Femur (tissue), 1 donor: ENCODE results near the gene PRDM7.
"Not testable (repeated sequence)": the region's sequence is repeated elsewhere in the genome, so short reads cannot be mapped to it uniquely, and the experiment has no call there.

Experiments used
- DNase-seq: peaks from one replicate; pipeline ENCODE4 v3.0.0-alpha.2; 2017

PRDM7 gene

DNA sequence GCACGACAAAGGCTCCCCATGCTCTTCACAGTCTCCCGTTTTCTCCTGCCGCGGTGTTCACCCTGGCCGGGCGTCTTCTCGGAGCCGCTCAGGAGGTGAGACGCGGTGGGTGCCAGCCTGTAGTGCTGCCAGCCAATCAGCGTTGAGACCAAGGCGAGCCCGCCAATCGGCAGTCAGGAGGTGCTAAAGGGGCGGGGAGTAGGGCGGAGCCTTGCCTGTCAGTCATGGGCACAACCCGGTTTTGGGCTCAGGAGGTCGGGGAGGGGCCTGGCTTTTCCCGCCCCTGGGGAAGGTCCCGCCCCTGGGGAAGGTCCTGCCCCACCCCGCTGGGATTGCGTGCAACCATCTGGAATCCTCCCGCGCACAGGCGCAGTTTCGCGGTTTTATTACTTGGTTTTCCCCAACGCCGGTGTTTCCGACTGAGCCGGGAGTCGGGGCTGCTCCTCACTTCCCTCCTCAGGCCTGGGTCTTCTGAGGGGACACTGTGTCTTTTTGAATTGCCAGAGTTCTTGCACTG lies at the start of gene PRDM7:
Gene PRDM7 (minus strand): TSS at position 92 of the 517 bp plus-strand sequence. CDS start 1,421 bp downstream, outside the sequence.
- peak; percentile 93 for DNase-seq

DNA sequence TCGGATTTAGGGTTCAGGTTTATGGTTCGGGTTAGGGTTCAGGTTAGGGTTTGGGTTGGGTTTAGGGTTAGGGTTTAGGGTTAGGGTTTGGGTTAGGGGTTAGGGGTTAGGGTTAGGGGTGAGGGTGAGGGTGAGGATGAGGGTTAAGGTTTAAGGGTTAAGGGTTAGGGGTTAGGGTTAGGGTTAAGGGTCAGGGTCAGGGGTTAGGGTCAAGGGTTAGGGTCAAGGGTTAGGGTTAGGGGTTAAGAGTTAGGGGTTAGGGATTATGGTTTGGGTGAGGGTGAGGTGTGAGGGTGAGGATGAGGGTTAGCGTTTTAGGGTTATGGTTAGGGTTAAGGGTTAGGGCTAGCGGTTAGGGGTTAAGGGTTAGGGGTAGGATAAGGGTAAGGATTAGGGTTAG lies 44.7 kb upstream of the PRDM7 start:
- not testable (repeated sequence) for DNase-seq

DNA sequence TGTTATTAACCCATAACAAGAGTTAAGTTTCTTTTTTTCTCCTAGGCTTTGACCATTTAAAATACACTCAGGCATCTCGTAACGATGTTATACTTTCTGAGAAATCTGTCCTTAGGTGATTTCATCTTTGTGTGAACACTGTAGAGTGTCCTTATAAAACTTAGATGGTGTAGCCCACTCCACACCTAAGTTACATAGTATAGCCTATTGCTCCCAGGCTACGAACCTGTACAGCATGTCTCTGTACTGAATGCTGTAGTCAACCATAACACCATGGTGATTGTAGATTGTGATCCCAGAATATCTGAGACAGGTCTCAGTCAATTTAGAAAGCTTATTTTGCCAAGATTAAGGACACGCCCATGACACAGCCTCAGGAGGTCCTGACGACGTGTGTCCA lies 30.5 kb upstream of the PRDM7 start:
- not testable (repeated sequence) for DNase-seq

DNA sequence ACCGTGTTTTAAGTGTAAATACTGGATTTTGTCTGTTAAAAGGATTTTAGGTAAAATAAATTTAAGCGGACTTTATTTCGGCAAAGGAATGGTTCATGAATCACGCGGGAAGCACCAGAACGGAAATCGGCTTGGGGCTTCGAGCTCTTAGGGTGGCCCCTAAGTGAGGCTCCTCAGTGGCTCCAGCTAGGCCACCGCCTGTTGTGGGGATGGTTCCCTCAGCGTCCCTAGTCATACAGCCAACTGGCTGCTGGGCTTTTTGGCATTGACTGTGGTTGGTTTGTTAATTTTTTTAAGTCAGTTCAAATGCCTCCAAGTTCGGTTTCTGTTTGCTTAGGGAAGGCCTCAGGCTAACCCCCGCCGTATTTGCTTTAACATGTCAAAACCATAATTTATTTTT lies 29.9 kb upstream of the PRDM7 start:
- not testable (repeated sequence) for DNase-seq

DNA sequence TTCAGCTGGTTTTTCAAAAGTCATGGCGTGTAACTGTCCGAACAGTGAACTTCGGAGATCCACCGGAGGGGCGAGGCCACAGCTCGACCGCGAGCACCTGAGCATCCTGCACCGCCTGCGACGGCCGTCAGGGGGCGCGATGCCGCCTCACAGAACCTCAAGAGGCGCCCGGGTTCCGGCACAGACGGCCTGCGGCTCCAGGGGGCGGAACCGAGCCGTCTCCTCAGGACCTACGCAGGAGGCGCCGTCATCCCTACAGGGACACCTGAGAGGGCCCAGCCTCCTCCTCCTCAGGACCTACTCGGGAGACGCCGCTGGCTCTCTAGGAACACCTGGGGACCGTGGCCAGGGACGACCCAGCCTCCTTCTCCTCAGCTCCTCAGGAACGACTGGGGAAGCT lies 29.1 kb upstream of the PRDM7 start:
- DNase-seq = not testable (repeated sequence)

DNA sequence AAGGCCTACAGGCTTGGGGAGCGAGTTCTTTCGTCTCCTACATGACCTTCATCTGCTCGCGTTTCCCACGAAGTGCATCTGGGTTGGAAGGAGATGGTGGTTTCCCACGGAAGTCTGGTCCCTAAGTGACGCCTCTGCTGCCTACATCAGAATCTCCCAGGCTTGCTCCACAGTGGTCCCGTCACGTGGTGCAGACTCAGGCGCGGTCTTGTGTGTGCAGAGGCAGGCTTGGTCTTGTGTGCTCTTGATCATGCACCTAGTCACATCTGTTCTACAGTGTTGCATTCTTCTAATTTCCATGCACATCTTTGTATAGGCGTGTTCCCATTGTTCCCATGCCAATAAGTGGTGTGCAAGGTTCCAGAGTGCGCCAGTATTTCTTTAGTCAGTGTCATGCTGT lies 27.6 kb upstream of the PRDM7 start:
- DNase-seq = not testable (repeated sequence)

DNA sequence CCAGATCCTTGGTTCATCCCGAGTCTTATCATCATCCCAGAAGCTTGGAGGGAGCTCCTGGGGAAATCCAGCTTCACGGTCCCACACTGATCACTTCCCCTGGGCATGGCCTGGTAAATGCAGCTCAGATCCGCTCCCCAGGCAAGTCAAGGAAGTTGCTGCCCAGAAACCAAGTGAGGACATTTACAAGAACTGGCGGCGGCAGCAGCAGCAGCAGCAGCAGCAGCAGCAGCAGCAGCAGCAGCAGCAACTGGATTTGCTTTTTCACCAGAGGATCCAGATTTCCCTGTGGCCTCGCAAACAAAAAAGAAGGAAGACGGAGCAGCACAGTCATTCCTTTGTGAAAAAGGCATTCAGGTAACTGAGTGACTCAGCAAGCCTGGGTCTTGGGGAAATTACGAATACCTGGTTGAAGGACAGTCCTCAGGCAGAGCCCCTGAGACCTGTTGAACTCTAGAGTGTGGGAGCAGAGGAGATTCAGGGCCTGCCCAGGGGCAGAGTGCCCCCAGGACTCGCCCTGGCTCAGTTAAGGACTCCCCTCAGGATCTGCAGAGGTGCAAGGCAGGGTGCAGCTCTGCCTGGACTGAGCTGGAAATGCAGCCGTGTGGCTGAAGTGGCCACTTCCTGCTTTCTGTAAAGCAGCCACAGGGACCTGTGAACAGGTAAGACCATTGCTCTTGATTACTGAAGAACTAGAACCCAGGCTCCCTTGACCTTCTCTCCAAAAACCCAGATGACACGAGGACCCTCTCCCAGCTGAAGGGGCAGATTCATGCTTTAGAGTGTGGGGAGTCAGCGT lies 25.2 kb upstream of the PRDM7 start:
- DNase-seq = not testable (repeated sequence)

DNA sequence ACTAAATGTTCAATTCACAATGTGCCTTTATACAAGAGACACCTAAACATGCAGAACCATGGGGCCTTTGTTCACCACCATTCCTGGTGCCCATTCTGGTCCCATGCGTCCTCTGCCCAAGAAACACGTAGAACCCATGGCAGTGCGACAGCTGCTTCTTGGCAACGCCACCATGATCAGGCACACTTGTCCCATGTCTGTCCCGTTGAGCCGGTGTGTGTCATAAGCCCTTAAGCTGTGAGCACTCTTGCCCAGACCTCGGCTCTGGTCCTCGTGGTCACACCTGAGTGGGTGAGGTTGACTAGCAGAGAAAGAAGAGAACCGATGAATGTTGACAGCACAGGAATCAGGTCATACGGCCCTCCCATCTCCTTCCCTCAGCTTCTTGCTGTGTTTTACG lies 24.2 kb upstream of the PRDM7 start:
- DNase-seq = not testable (repeated sequence)

DNA sequence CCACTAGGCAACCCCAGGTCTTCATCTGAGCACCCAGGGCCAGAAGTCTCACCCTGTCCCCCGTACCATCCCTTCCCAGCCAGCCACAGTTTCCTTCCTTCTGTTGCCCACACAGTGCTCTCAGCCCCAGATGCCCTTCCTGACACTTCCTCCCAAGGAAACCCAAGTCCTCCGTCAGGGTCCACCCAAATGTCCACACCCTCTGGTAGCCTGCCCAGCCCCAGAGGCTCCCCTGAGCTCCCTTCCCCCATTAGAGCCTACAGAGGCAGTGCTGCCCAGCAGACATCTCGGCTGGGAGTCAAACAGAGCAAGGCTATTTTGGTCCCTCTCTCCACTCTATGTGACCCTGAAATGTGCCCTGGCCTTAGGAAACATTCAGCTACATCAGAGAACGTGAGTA lies 23.7 kb upstream of the PRDM7 start:
- not testable (repeated sequence) for DNase-seq

DNA sequence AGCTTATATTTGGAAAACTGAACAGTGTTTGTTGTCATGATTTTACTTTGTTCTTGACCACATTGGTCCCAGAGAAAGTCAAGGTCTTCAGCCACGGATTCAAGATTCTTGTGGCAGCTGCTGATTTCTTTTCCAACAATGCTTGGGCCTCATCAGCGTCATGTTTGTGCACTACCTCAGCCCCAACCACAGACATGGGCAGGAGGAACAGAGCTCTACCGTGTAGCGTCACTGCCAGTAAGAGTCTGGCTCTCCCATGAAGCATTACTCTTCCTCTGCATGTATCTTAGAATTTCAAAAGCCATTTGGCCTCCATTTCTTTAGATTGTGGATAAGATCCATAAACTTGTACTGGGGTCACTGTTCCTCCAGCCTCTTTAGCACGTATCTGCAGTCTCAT lies 23.1 kb upstream of the PRDM7 start:
- DNase-seq = not testable (repeated sequence)

DNA sequence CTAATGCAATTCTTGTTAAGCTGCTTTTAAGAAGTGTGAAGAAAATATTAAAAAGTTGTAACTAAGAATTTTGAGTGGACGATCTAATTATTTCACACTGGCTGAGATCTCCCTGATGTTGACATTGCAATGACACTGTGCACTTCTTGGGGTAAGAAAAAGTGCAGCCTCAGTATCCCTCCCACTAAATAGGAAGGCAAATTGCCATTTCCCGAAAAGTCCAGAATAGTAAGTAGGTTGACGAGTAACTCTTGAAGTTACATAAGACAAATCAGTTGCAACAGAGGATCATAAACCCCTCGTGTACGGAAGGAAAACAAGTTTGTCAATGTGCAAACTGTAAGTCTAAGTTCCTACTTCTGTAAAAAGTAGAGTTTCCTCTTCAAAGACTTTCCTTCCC lies 21.8 kb upstream of the PRDM7 start:
- not testable (repeated sequence) for DNase-seq

DNA sequence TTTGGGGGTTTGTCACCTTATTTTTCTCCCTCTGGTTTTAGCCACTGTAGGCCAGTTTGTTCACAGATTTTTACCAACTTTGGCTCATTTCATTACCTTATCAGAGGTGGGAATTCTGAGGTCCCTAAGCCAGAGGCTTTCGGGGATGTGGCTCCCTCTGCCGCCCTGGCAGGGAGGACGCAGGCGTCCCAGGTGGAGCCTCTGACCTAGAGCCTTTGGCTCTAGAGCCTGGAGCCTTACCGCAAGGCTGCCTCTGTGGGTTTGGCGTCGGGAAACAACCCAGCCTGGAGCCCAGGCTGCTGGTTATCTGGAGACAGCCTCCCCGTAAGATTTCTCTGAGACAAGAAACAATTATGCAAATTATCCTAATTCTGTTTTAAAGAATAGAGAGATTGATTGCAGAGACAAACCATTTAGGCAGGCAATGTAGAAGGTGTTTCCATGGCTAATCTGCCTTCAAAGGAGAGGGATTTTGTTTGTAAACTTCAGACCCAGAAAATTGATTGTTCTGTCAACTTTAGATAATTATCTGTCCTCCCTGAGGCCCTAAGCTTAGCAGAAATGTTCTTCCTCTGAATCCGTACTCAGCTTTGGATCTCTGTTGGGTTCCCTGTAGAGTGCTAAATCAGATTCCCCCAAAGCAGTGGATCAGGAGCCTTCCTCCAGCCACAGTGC lies 20.0 kb upstream of the PRDM7 start:
- not testable (repeated sequence) for DNase-seq

DNA sequence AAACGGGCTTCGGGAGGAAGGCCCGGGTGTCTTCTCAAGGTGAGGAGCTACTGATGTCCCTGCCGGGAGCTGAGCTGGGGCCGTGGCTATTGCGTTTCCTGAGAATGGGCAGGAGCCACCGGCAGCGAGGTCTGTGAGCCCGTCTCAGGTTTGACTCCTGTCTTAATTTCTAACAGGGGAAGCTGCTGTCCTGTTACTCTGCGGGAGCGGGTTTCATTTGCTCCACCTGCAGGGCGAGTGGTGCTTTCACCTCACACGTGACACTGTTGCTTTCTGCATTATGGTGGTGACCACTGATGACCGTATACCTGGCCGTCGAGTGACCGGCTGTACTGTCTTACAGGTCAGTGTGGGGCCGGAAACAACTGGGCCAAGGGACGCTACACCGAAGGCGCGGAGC lies 17.7 kb upstream of the PRDM7 start:
- not testable (repeated sequence) for DNase-seq

DNA sequence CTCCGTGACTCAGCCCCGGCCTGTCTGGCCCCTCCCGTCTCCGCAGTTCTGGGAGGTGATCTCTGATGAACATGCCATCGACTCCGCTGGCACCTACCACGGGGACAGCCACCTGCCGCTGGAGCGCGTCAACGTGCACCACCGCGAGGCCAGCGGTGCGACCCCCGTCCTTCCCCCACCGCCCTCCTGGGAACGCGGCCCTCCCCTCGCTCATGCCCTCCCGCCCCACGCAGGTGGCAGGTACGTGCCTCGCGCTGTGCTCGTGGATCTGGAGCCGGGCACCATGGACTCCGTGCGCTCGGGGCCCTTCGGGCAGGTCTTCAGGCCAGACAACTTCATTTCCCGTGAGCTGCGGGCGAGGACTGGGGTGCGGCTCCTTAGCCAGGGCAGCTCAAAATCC lies 17.2 kb upstream of the PRDM7 start:
- DNase-seq = not testable (repeated sequence)

DNA sequence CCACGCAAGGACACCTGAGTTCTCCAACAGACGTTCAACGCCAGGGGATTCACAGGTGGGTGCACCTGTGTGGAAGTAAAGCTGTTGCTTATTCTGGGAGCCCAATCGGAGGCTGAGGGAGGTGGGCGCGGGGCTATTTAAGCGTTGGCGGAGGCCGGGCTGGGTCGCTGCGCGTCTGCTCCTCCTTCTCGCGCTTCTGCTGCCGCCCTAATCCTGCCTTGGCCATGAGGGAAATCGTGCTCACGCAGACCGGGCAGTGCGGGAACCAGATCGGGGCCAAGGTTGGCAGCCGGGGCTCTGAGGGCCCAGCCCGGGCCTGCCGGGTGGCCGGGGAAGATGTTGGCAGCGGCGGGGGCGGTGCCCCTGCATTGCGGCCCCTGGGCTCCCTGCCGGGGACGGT lies 16.7 kb upstream of the PRDM7 start:
- not testable (repeated sequence) for DNase-seq

DNA sequence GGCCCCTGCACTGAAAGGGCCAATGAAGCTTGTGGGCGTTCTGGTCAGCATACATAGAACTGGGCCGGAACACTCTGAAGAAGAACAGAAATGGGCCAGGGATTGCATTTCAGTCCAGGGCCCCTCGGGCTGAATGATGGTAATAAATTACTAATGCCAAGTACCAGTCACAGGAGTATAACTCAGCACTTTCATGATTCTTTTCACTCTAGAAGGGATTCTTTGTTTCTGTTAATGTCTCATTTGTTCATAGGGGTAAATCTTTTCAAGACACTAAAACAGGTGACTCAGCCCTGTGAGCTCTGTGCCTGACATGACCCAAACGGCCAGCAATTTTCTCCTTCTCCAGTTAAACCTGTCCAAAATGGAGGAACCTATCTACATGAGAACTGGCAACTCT lies 15.7 kb upstream of the PRDM7 start:
- DNase-seq = not testable (repeated sequence)

DNA sequence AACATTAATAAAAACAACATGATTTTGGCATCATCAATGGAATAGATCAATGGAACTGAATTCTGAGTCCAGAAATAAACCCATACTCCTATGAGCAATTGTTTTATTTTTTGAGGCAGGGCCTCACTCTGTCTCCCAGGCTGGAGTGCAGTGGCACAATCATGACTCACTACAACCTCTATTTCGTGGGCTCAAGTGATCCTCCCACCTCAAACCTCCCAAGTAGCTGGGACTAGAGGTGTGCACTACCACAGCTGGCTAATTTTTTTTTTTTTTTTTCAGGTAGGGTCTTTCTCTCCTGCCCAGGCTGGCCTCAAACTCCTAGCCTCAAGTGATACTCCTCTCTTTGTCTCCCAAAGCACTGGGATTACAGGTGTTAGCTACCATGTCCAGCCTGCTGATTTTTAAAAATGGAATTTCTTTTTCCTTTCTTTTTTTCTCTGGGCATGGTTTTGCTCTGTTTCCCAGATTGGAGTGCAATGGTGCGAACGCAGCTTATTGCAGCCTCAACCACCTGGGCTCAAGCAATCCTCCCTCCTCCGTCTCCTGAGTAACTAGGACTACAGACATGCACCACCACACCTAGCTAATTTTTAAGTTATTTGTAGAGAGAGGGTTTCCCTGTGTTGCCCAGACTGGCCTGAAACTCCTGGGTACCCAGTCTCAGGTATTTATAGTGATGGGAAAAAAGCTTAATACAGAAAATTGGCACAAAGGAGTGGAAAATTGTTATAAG lies 7.3 kb upstream of the PRDM7 start:
- DNase-seq = no peak

DNA sequence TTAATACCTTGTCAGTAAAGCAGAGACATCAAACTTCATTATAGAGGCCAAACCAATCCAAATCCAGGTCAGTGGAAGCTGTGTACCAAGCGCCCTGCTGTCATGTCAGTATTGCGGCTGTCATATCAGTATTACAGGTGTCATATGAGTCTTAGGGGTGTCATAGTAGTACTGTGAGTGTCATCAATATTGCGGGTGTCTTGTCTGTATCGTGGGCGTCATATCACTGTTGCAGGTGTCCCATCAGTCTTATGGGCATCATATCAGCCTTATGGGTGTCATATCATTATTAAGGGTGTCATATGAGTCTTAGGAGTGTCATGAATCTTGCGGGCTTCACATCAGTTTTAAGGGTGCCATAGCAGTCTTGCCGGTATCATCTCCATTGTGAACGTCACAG lies 6.0 kb upstream of the PRDM7 start:
- no peak for DNase-seq

DNA sequence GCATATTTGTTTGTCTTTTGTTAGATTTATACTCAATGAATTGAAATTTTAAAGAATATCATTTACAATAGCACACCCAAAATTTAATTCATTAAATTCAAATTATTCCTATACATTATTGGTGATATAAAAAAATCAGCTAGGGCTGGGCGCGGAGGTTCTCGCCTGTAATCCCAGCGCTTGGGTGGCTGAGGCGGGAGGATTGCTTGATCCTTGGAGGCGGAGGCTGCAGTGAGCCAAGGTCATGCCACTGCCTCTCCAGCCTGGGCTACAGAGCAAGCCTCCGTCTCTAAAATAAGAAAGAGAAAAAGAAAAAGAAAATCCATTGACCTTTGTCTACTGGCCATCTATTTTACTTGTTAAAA lies 4.5 kb upstream of the PRDM7 start:
- DNase-seq = no peak

DNA sequence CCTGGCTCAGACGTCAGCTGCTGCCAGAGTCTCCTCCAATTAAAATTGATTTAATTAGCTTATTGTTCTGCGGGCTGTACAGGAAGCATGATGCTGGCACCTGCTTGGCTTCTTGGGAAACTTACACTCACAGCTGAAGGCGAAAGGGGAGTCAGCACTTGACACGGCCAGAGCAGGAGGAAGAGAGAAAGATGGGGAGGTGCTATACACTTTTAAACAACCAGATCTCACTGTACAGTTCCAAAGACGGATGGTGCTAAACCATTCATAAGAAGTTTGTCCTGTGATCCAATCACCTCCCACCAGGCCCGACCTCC lies 1.4 kb upstream of the PRDM7 start:
- no peak for DNase-seq

DNA sequence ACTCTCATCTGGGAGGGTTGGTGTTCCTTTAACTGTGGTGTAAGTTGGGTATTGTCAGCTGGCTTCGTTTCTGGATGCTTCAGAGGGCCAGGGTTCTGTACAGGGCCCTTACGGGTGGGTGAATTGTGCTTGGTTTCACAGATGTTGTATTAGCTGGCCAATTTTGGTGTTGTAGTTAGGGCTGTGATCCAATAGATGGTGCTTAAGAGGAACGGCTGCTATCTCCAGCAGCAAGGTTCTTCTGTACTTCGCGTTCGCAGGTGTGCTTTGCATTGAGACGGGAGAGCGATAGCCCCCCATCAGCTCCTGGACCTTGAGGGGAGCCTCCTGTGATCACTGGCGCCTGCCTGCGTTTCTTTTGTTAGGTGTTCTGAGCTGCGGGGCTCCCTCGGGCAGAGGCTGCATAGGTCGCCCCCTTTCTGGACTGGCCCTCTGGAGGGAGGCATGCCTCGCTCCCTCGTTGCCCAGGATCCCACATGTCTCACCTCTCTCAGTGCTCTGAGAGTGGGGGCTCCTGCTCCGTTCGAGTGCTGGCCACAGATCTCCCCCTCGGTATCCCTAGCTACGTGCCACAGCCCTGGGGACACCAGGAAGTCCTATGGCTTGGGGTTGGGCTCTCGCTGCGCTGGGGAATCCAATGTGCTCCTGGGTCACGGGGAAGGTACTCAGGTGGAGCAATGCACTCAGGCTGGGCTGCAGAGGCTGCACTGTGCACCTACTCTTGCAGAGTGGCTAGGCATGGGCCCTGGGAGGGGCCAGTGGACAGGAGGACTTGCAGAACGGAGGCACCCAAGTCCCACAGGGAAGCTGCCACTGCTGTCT lies 837 bp upstream of the PRDM7 start:
- DNase-seq = no peak

DNA sequence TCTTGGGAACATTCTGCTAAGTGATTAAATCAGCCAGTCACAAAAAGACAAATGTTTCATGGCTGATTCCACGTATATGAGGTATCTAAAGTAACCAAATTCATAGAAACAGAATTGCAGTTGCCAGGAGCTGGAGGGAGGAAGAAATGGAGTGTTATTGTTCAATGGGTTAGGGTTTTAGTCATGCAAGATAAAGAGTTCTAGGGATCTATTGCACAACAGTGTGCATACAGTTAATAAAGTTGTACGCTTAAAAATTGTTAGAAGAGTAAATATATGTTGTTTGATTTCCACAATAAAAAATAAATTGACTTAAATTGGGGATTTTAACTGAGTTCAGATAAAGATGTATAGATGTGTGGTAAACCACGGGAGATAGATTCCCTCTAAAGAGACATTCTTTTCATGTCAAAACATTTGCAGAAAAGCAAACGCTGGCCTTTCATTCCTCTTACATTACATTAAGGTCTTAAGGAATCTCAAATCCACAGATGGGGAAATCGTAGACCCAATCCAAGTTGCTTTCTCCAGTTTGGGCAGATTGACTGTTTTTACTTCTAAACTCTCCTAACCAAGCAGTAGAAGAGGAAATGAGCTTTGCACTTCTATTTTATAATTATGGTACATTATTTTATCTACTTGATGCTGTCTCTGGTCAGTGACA lies 4.6 kb downstream of the PRDM7 start:
- no peak for DNase-seq
